HG03469 (cell line): ENCODE results near the gene PRM3.
A peak's percentile ranks its signal among the peaks of the same experiment; 100 is the strongest.

Experiments used
- ATAC-seq: cut with Tn5 transposase; IDR thresholded peaks from one replicate; pipeline ENCODE4 v1.9.1; 2021; ENCODE audit warnings: mild to moderate bottlenecking, moderate library complexity, moderate number of reproducible peaks; ENCODE audit not compliant: unreplicated experiment

PRM3 gene

DNA sequence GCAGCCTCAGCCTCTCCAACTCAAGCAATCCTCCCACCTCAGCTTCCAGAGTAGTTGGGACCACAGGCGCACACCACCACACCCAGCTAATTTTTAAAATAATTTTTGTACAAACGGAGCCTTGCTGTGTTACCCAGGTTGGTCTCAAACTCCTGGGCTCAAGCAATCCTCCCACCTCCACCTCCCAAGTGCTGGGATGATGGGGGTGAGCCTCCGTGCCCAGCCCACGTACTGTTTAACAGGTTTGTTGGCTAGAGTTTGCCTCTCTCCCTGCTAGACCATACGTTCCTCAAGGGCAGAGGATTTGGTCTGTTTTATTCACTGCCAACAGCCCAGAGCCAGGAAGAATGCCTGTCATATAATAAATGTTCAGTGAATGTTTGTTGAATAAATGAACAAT, 44.0 kb downstream of the PRM3 start:
- no peak for ATAC-seq

DNA sequence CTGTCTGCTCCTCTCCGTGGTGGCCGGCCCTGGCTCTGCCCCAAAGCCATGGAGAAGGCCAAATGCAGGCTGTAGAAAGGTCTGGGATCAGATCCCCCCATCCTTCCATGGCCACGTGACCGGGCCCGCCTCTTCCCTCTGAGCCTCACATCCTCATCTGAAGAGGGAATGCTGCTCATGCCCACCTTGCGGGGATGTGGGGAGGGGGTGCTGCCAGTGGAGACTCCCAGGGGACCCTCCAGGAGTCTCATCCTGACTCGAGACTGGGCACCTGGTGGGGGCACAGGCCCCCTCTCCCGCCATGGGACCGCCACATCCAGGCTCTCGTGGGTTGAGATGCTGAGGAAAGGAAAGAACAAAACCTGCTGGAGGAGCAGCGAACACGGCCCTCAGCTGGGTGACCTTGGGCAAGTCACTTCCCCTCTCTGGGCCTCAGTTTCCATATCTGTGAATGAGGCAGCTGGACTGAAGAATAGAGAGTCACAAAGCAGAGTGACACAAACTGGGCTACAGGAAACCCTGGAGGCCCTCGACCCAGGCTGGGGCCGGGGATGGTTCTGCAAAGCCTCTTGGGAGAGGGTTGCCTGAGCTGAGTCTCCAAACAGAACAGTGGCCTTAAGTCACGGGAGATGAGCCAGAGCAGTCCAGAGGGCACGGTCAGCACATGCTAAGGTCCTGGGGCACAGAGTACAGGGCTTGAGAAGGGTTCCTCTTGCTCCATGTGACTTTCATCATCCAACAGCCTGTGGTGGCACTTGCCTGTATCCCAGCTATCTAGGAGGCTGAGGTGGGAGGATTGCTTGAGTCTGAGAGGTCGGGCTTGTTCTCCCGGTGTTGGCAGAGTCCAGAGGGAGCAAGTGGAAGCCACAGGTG, 47.5 kb downstream of the PRM3 start:
- ATAC-seq = no peak

DNA sequence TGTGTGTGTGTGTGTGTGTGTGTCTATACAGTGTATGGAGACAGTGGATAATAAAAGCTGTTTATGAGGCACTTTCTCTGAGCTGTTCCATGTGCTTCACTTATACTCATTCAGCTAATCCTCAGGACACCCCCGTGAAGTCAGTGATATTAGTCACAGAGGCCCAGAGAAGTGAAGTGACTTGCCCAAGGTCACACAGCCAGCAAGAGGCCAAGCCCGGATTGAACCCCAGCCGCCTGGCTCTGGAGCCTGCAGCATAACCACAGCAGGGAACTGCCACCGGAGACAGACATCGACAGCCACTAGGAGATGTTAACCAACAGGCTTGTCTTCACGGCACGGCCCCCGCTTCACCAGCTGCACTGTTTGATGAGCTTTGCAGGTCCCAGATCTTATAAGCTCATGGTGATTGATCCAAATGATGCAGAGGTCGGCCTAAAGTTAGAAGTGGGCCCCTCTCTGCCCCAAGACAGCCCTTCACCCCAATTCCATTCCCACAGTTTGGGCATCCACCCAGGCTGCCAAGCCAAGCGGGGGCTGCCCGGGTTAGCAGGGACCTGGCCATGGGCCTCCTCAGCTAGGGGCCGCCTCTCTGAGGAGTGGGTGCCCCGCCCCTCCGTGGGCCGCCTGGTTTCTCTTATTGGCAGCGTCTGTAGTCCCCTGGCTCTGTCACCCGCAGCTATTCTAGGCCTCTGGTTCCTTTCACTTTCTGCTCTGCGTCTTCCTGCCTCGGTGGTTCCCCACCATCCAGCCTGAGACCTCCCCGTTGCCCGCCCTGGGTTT, 48.3 kb downstream of the PRM3 start:
- ATAC-seq = peak; percentile 53

DNA sequence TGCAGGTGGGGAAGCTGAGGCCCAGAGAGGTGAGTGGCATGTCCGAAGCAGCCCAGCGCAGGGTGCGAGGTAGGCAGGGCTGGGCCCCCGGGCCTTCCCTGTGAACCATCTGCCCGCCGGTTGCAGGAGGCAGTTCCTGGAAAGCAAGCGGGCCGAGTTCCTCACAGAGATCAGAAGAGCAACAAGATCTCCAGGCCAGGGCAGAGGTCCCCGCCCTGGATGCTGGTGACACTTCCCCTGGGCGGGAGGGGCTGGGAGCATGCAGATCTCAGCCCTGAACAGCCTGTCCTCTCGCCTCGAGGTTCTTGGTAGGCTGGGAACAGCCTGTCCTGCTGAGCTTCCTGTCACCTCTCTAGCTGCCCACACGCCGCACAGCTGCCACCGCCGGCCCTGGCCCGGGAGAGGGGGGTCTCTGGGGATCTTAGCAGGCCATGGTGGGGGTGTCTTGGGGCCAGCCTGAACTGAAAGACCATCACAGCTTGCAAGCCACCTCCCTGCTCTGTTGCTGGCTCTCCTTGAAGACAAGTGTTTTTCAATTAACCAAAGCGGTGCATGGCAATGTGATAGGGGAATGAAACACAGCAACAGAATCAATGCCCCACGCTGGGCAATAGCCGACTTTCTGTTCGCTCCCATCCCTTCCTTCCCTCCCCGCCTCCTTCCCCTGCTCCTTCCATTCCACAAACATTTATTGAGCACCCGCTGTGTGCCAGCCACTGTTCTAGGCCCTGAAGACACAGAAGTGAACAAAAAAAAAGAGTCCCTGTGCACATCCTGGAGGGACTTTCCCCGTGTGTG, 49.1 kb downstream of the PRM3 start:
- no peak for ATAC-seq
